Right lobe of liver (tissue), 6 donors: ENCODE measurements around the gene GFOD1. TPM values are rescaled to one million over a fixed set of nuclear protein-coding genes. Genes with fewer than 3 reads are reported as not detected.

Experiments
- ATAC-seq, 4 donors: fragments of 200-7000 bp; cut with Tn5 transposase; one replicate each; pipeline ENCODE4 v1.9.1; 2020; ENCODE audit warnings: mild to moderate bottlenecking in 4 of 4, moderate library complexity in 4 of 4
- DNase-seq, 3 donors: peaks; one replicate each; pipeline ENCODE4 v3.0.0-alpha.2; 2020
- H3K27ac ChIP-seq, 3 donors: fragments of 200-600 bp; one replicate each; pipeline ENCODE4 v1.8.0; 2022
- H3K27me3 ChIP-seq, 2 donors: fragments of 200-600 bp; one replicate each; pipeline ENCODE4 v1.8.0; 2022
- H3K36me3 ChIP-seq, 4 donors: fragments of 200-600 bp; sonication (generic) in 1 of 4; one replicate each; pipeline versions ENCODE4 v1.5.1 to v1.8.0; 2017 to 2022; ENCODE audit warnings: control low read depth in 1 of 4
- H3K4me1 ChIP-seq, 4 donors: fragments of 200-600 bp; sonication (generic) in 1 of 4; one replicate each; pipeline versions ENCODE4 v1.5.1 to v1.8.0; 2017 to 2022; ENCODE audit warnings: control low read depth in 1 of 4
- H3K4me3 ChIP-seq, 3 donors: fragments of 200-600 bp; one replicate each; pipeline ENCODE4 v1.8.0; 2022
- H3K9me3 ChIP-seq, 4 donors: fragments of 200-600 bp; sonication (generic) in 1 of 4; one replicate each; pipeline versions ENCODE4 v1.5.1 to v1.8.0; 2017 to 2022; ENCODE audit warnings: control low read depth in 1 of 4
- POLR2A ChIP-seq: fragments of 450-650 bp; IDR thresholded peaks from one replicate; pipeline ENCODE4 v1.6.1; 2017; ENCODE audit warnings: antibody characterized with exemption, mild to moderate bottlenecking
- WGBS: methylation state at CpG from one replicate; pipeline ENCODE4 v1.1.6; 2018; ENCODE audit warnings: low coverage, low lambda C conversion rate; ENCODE audit not compliant: insufficient coverage; ENCODE audit errors: missing lambda C conversion rate; 5-methylcytosine and 5-hydroxymethylcytosine counted together
- intact Hi-C, 2 donors: fragments of 100-400 bp; cut with DNase I; formaldehyde crosslinking; loops; one replicate each; pipeline versions ENCODE4 v1.11.2 to v1.14.1; 2022
- total RNA-seq, 6 experiments: library from RNA; depleted of rRNA in 2 of 6; stranded (reverse); fragments of >200 nt in 2 of 6; fragmentation: NEBNext Ultra II Directional in 3 of 6; extraction: Animal tissue kit (Norgen Biotek cat#: 25700) in 3 of 6; gene quantifications; one replicate each; pipeline versions ENCODE4 v1.1.0 to v1.2.4, GENCODE V29; 2016 to 2023
- TF ChIP-seq, protein P1 (sequence below), 4 donors: fragments of 200-600 bp in 3 of 4; fragments of 450-650 bp in 1 of 4; IDR thresholded peaks; one replicate each; pipeline versions ENCODE4 v1.5.1 to v1.8.0; 2016 to 2022; ENCODE audit warnings: antibody characterized with exemption in 4 of 4, mild to moderate bottlenecking in 2 of 4
- donor health status: DM: no; HTN: yes; CAD: no.
- donor health status: DM: no; HTN: no; CAD: no.
- donor health status: DM: no; HTN: no; CAD: no.
- donor health status: DM: no; HTN: yes; CAD: no.
- donor health status: DM: no; HTN: yes; CAD: no.

The GFOD1 gene
- total RNA-seq, 6 experiments from 2014 or later: 5.4 to 8.5 (median 7.5) TPM

DNA sequence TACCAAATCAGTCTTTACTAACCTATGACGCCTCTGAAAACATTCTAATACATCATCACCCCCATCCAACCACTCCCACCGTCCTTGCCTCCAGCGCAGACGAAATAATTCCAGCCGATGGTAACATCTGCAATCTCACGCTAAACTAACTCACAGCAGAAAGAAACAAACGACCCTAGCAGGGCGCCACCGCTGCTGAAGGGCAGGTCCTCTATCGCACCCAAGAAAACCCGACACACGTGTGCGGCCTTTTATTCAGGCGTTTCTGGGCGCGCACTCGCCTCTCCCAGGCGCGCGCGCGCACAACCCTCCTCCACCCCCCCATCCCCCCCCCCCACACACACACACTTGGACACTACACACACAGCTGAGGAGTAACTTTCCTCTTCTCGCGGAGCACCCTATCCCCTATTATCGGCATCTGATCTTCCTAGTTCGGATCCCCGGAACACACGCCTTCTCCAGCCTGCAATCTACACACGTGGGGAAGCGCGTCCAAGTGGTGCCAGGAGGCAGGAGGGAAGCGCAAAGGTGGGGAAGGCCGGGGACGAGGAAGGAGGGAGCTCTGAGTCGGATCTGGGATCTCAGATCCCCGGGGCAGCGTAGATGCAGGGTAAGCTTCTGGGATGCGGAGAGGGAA is 1.4 kb downstream of the GFOD1 start:
- Histone ChIP-seq H3K4me3 (peak overlapping the region; percentile 68 to 89 (median 86)), H3K4me1 (peaks cover 0 to 35% (median 8%) of the 10 kb centered on the region in 4 donors), H3K27me3 (no peaks in the 10 kb centered on the region), H3K27ac (peak overlapping the region; percentile 88 to 96 (median 90)), H3K36me3 (no peaks in the 10 kb centered on the region), H3K9me3 (no peaks in the 10 kb centered on the region)
- WGBS: 0% methylated on average over 34 of the region's 38 CpGs
- peak; percentile 14 to 38 (median 32) for ATAC-seq
- intact Hi-C loops: loop anchor here (10.0 kb wide), 2 partner anchors 71 to 89 kb away; partner anchors contain the start of gene SIRT5 (in 1 of the 2)
- DNase-seq: peak; percentile 49 to 65 (median 54)
- TF ChIP-seq POLR2A: peak; percentile 32
- TF ChIP-seq, protein P1, sequence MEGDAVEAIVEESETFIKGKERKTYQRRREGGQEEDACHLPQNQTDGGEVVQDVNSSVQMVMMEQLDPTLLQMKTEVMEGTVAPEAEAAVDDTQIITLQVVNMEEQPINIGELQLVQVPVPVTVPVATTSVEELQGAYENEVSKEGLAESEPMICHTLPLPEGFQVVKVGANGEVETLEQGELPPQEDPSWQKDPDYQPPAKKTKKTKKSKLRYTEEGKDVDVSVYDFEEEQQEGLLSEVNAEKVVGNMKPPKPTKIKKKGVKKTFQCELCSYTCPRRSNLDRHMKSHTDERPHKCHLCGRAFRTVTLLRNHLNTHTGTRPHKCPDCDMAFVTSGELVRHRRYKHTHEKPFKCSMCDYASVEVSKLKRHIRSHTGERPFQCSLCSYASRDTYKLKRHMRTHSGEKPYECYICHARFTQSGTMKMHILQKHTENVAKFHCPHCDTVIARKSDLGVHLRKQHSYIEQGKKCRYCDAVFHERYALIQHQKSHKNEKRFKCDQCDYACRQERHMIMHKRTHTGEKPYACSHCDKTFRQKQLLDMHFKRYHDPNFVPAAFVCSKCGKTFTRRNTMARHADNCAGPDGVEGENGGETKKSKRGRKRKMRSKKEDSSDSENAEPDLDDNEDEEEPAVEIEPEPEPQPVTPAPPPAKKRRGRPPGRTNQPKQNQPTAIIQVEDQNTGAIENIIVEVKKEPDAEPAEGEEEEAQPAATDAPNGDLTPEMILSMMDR (IDR thresholded peaks at IDR 0.05): no peak

DNA sequence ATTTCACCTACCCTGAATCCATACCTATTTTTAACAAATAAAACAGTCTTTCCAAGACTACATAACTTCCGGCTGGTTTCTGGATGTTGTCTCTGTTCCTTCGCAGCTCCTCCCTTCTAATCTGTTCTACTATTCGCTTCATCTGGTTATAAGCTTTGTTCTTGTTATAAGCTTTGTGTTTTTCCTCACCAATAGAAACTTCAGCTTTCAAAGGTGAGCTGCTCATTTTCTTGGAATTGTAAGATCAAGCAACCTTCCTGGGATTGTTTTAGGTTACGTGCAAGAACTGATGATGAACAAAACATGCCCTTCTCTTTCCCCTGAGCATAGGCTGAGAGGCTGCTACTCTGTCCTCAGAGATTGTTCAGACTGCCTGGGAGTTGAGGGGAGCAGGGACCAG is 2.1 kb downstream of the GFOD1 start:
- Histone ChIP-seq H3K9me3 (no peaks in the 10 kb centered on the region), H3K4me3 (peak overlapping the region; percentile 68 to 89 (median 86)), H3K4me1 (peaks cover 0 to 42% (median 10%) of the 10 kb centered on the region in 4 donors), H3K36me3 (no peaks in the 10 kb centered on the region), H3K27me3 (no peaks in the 10 kb centered on the region), H3K27ac (peak overlapping the region; percentile 27 to 96 (median 75))
- ATAC-seq (no peak), DNase-seq (no peak)
- 16% methylated on average over 4 of the region's 4 CpGs for WGBS
- TF ChIP-seq, protein P1 (IDR thresholded peaks at IDR 0.05): no peak
- no peak for TF ChIP-seq POLR2A
- intact Hi-C loops: loop anchor here (10.0 kb wide), 2 partner anchors 71 to 89 kb away; partner anchors contain the start of gene SIRT5 (in 1 of the 2)

DNA sequence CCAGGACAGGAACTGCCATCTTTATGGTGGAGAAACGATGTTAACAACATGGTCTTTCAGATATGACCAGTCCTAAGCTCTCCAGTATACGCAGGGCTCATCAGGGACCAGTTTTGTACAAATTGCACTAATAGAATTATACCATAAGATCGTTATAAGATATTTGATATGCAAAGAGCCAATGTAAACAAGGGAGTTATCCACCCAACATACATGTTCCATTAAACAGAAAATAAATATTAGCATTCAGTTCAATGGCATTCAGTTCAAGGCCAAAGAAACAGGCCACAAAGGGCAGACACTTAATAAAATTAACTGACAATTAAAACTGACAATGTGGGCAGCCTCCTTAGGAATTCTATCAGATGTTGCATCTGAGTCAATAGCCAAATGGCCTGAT is 2.6 kb downstream of the GFOD1 start:
- H3K27me3 ChIP-seq: no peaks in the 10 kb centered on the region
- intact Hi-C loops: loop anchor here (10.0 kb wide), 2 partner anchors 70 to 90 kb away; partner anchors contain the start of gene SIRT5 (in 1 of the 2)
- peaks cover 0 to 47% (median 10%) of the 10 kb centered on the region in 4 donors for H3K4me1 ChIP-seq
- WGBS: 37% methylated on average over 3 of the region's 3 CpGs
- no peak for ATAC-seq
- no peak for DNase-seq
- H3K9me3 ChIP-seq: no peaks in the 10 kb centered on the region
- peak overlapping the region; percentile 68 to 89 (median 86) for H3K4me3 ChIP-seq
- H3K36me3 ChIP-seq: no peaks in the 10 kb centered on the region
- TF ChIP-seq, protein P1 (IDR thresholded peaks at IDR 0.05): no peak
- no peak for TF ChIP-seq POLR2A
- H3K27ac ChIP-seq: peak overlapping the region; percentile 27 to 96 (median 75)

DNA sequence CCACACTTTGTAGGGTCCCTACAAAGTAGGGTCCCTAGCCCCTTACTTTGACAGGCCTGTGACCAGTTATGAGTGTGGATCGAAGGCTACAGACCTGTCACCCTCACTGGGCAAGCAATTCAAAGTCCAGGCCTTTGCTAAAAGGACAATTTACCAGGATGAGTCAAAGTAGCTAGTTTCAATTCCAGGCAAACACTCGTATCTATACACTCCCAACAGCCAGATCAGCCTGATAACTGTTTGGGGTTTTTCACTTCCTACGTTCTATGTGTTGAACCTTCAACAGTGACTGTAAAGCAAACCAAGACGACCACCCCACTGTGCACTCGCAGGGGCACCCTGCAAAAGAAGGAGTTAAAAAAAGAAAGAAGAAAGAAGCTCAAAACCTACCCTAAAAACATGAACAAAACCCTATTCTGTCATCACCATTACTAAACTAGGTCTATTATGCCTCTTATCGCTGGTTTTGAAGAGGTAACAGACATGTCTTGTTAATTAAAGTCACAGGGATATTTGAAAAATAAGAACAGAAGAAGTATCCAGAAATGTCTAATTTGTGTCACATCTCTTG is 3.2 kb downstream of the GFOD1 start:
- TF ChIP-seq, protein P1 (IDR thresholded peaks at IDR 0.05): no peak
- TF ChIP-seq POLR2A: peak; percentile 77
- no peaks in the 10 kb centered on the region for H3K9me3 ChIP-seq
- H3K36me3 ChIP-seq: no peaks in the 10 kb centered on the region
- H3K4me1 ChIP-seq: peaks cover 0 to 53% (median 10%) of the 10 kb centered on the region in 4 donors
- 23% methylated on average over 6 of the region's 6 CpGs for WGBS
- peak overlapping the region; percentile 27 to 96 (median 75) for H3K27ac ChIP-seq
- DNase-seq (peak in 1 of 3 donors; percentile 58), ATAC-seq (peak; percentile 18 to 48 (median 44))
- intact Hi-C loops: loop anchor here (10.0 kb wide), 2 partner anchors 69 to 91 kb away; partner anchors contain the start of gene SIRT5 (in 1 of the 2)
- peak overlapping the region in 2 of 3 donors; percentile 68 to 89 for H3K4me3 ChIP-seq
- H3K27me3 ChIP-seq: no peaks in the 10 kb centered on the region
